Panc1 (cell line): Measurements from ENCODE around the gene GRIA3.

Experiments used
- CTCF ChIP-seq: fragments of 450-650 bp; IDR thresholded peaks from 2 replicates; pipeline ENCODE4 v1.5.1; 2017; ENCODE audit warnings: mild to moderate bottlenecking
- POLR2AphosphoS5 ChIP-seq: IDR thresholded peaks from 2 replicates; pipeline ENCODE4 v1.6.1; 2012; ENCODE audit warnings: mild to moderate bottlenecking, low read depth, low read length, moderate library complexity
- REST ChIP-seq, 2 experiments: IDR thresholded peaks; 2 replicates each; pipeline ENCODE4 v1.6.1; 2011 to 2012; ENCODE audit warnings: low read depth in 2 of 2, control low read depth in 1 of 2, low read length in 1 of 2, mild to moderate bottlenecking in 1 of 2, moderate library complexity in 1 of 2; ENCODE audit not compliant: insufficient read depth in 1 of 2
- SIN3A ChIP-seq: IDR thresholded peaks from 2 replicates; pipeline ENCODE4 v1.6.1; 2012; ENCODE audit warnings: low read depth, mild to moderate bottlenecking, low read length, moderate library complexity, borderline replicate concordance; ENCODE audit not compliant: insufficient read depth
- TCF7L2 ChIP-seq: IDR thresholded peaks from 2 replicates; pipeline ENCODE4 v1.6.1; 2011; ENCODE audit warnings: mild to moderate bottlenecking, low read depth, low read length, inconsistent platforms

GRCh38 chrX:123422875-123423274, 238.8 kb downstream of the GRIA3 start:
- TF ChIP-seq CTCF (peak; percentile 69; the same call in 1 of the 2 replicates), TCF7L2 (no peak), POLR2AphosphoS5 (no peak), SIN3A (no peak), REST (IDR thresholded peaks at IDR 0.05; ENCODE audit: insufficient read depth in 1 of 2, low read depth in 2 of 2, low read length in 1 of 2) (no peak)
